Panc1 (cell line): ENCODE data around the gene CNKSR3. TPM values are rescaled to one million over a fixed set of nuclear protein-coding genes. Genes with fewer than 3 reads are reported as not detected.

ENCODE experiments used
- ATAC-seq: fragments of 200-7000 bp; cut with Tn5 transposase; 2 replicates; pipeline ENCODE4 v1.9.1; 2020; ENCODE audit warnings: mild to moderate bottlenecking, moderate library complexity
- BruUV-seq: library from RNA; stranded (reverse); fragments of 400-500 nt; replicated peaks from 2 replicates; lab custom pipeline; 2021; lab: Mats Ljungman, UMichigan
- CTCF ChIA-PET: fragments of 300-600 bp; sonication (Branson Sonifier 250); formaldehyde crosslinking; loops from one replicate; lab custom pipeline; 2022; ENCODE audit warnings: antibody characterized with exemption; lab: Charles Lee
- POLR2A ChIA-PET: fragments of 300-600 bp; sonication (Branson Sonifier 250); formaldehyde crosslinking; loops from one replicate; lab custom pipeline; 2022; ENCODE audit warnings: antibody characterized with exemption; lab: Charles Lee
- DNase-seq: peaks from one replicate; pipeline ENCODE4 v3.0.0-alpha.2; 2010; ENCODE audit warnings: low read depth, low spot score
- H3K27ac ChIP-seq: 2 replicates; pipeline ENCODE4 v1.5.1; 2011; ENCODE audit warnings: mild to moderate bottlenecking, low read length, inconsistent platforms
- H3K27me3 ChIP-seq: fragments of 200-500 bp; sonication (Bioruptor generic); 2 replicates; pipeline ENCODE4 v1.6.0; 2014; ENCODE audit warnings: low read length, inconsistent platforms; ENCODE audit not compliant: control insufficient read depth, insufficient read depth
- H3K36me3 ChIP-seq: fragments of 200-500 bp; sonication (Bioruptor generic); 2 replicates; pipeline ENCODE4 v1.5.1; 2014; ENCODE audit warnings: inconsistent platforms, mild to moderate bottlenecking, low read length, moderate library complexity; ENCODE audit not compliant: control insufficient read depth, insufficient read depth
- H3K4me1 ChIP-seq: 2 replicates; pipeline ENCODE4 v1.5.1; 2011; ENCODE audit warnings: inconsistent platforms, mild to moderate bottlenecking, low read length, moderate library complexity; ENCODE audit not compliant: control insufficient read depth, insufficient read depth
- H3K4me3 ChIP-seq, 2 experiments: 2 replicates each; pipeline ENCODE4 v1.5.1; 2011 to 2012; ENCODE audit warnings: low read depth in 2 of 2, low read length in 2 of 2, mild to moderate bottlenecking in 2 of 2, inconsistent platforms in 1 of 2, moderate library complexity in 1 of 2
- H3K9me3 ChIP-seq: fragments of 200-500 bp; sonication (Bioruptor generic); 2 replicates; pipeline ENCODE4 v1.5.1; 2014; ENCODE audit warnings: low read depth, mild to moderate bottlenecking, inconsistent platforms, low read length, moderate library complexity; ENCODE audit not compliant: control insufficient read depth, insufficient read depth
- POLR2AphosphoS5 ChIP-seq: IDR thresholded peaks from 2 replicates; pipeline ENCODE4 v1.6.1; 2012; ENCODE audit warnings: mild to moderate bottlenecking, low read depth, low read length, moderate library complexity
- REST ChIP-seq, 2 experiments: IDR thresholded peaks; 2 replicates each; pipeline ENCODE4 v1.6.1; 2011 to 2012; ENCODE audit warnings: low read depth in 2 of 2, control low read depth in 1 of 2, low read length in 1 of 2, mild to moderate bottlenecking in 1 of 2, moderate library complexity in 1 of 2; ENCODE audit not compliant: insufficient read depth in 1 of 2
- SIN3A ChIP-seq: IDR thresholded peaks from 2 replicates; pipeline ENCODE4 v1.6.1; 2012; ENCODE audit warnings: low read depth, mild to moderate bottlenecking, low read length, moderate library complexity, borderline replicate concordance; ENCODE audit not compliant: insufficient read depth
- TCF7L2 ChIP-seq: IDR thresholded peaks from 2 replicates; pipeline ENCODE4 v1.6.1; 2011; ENCODE audit warnings: mild to moderate bottlenecking, low read depth, low read length, inconsistent platforms
- in situ Hi-C: cut with HindIII; loops from 2 replicates; pipeline ENCODE4 v1.10.0; 2016; ENCODE audit warnings: low sequenced_read_pairs, low pct_unique_long_range_greater_than_20kb
- intact Hi-C: fragments of 100-400 bp; cut with micrococcal nuclease; formaldehyde crosslinking; loops from one replicate; pipeline ENCODE4 v1.10.0; 2022; ENCODE audit not compliant: unreplicated experiment
- total RNA-seq: library from RNA; stranded (reverse); gene quantifications from one replicate; pipeline ENCODE4 v1.2.1, GENCODE V29; 2021; ENCODE audit not compliant: unreplicated experiment
- TF ChIP-seq, protein P1 (sequence below): fragments of 450-650 bp; IDR thresholded peaks from 2 replicates; pipeline ENCODE4 v1.5.1; 2017; ENCODE audit warnings: mild to moderate bottlenecking

Gene CNKSR3
- total RNA-seq, 1 experiment from 2014 or later = 18.2 TPM

GRCh38 chr6:154381548-154381947, 128.9 kb downstream of the CNKSR3 start:
- in situ Hi-C loops = no loop called here

DNA sequence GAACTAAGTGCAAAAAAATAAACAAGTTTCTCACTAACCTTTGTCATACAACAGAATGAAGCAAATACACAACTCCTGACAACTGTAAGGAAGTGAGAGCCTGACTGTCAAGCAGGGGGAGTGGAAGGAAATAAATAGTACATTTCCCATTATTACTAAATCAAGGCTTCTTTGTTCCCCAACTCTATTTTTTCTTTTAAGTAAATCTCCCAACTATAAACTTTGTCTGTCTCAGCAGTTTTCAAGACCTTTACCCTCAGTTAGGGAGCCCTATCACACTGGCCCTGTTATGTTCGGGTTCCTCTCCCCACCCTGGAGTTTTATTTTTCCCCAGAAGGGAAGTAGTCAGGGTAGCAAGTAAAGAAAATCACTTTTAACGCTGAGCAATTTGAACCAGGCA, 129.7 kb downstream of the CNKSR3 start:
- H3K9me3 ChIP-seq = no peaks in the 10 kb centered on the region
- CTCF ChIA-PET = no interaction called here
- intact Hi-C loops = no loop called here
- H3K27ac ChIP-seq = peak overlapping the region; percentile 20; the same call in 1 of the 2 replicates
- peaks cover 2% of the 10 kb centered on the region; the same call in 1 of the 2 replicates for H3K4me1 ChIP-seq
- H3K4me3 ChIP-seq = no peak overlapping the region
- ATAC-seq (no peak), DNase-seq (no peak)
- H3K36me3 ChIP-seq = no peaks in the 10 kb centered on the region
- no peaks in the 10 kb centered on the region for H3K27me3 ChIP-seq
- in situ Hi-C loops = no loop called here
- POLR2A ChIA-PET = no interaction called here
- TF ChIP-seq TCF7L2 = no peak
- no peak for TF ChIP-seq SIN3A
- no peak for TF ChIP-seq REST (IDR thresholded peaks at IDR 0.05; ENCODE audit: insufficient read depth in 1 of 2, low read depth in 2 of 2, low read length in 1 of 2)
- TF ChIP-seq POLR2AphosphoS5 = no peak
- TF ChIP-seq, protein P1, sequence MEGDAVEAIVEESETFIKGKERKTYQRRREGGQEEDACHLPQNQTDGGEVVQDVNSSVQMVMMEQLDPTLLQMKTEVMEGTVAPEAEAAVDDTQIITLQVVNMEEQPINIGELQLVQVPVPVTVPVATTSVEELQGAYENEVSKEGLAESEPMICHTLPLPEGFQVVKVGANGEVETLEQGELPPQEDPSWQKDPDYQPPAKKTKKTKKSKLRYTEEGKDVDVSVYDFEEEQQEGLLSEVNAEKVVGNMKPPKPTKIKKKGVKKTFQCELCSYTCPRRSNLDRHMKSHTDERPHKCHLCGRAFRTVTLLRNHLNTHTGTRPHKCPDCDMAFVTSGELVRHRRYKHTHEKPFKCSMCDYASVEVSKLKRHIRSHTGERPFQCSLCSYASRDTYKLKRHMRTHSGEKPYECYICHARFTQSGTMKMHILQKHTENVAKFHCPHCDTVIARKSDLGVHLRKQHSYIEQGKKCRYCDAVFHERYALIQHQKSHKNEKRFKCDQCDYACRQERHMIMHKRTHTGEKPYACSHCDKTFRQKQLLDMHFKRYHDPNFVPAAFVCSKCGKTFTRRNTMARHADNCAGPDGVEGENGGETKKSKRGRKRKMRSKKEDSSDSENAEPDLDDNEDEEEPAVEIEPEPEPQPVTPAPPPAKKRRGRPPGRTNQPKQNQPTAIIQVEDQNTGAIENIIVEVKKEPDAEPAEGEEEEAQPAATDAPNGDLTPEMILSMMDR = no peak
- BruUV-seq = no TSS peak

More at GRCh38 chr6:154381548-154381947, 128.9 kb downstream of the CNKSR3 start:
- DNase-seq = no peak
- no peak overlapping the region for H3K4me3 ChIP-seq
- peaks cover 3% of the 10 kb centered on the region; the same call in 1 of the 2 replicates for H3K4me1 ChIP-seq
- H3K9me3 ChIP-seq = no peaks in the 10 kb centered on the region
- H3K36me3 ChIP-seq = no peaks in the 10 kb centered on the region
- H3K27ac ChIP-seq = no peak overlapping the region; the same call in 1 of the 2 replicates
- ATAC-seq = no peak
- no TSS peak for BruUV-seq
- intact Hi-C loops = no loop called here
- H3K27me3 ChIP-seq = no peaks in the 10 kb centered on the region
- TF ChIP-seq, protein P1 = no peak
- POLR2A ChIA-PET = no interaction called here
- CTCF ChIA-PET = no interaction called here
